Activated effector memory CD4-positive, alpha-beta T cell treated with Interleukin-2 at 50 U/mL for 16 hours (primary cell): ENCODE data around the gene TMPRSS13.
"Not testable (repeated sequence)": the region's sequence is repeated elsewhere in the genome, so short reads cannot be mapped to it uniquely, and the experiment has no call there.

ENCODE experiments used
- DNase-seq: peaks from one replicate; pipeline ENCODE4 v3.0.0-alpha.2; 2020

Gene TMPRSS13

GRCh38 chr11:117929142-117929915 lies at the start of gene TMPRSS13:
TSS of gene TMPRSS13 (minus strand) at chr11:117929402. CDS start at chr11:117929307, 95 bp downstream.
- no peak for DNase-seq

GRCh38 chr11:117978991-117979390 lies 49.8 kb upstream of the TMPRSS13 start:
- no peak for DNase-seq

- DNase-seq, result not testable (repeated sequence)
Measured at GRCh38 chr11:117978291-117978910, 49.2 kb upstream of the TMPRSS13 start.

- DNase-seq, result not testable (repeated sequence)
Measured at GRCh38 chr11:117977612-117978264, 48.5 kb upstream of the TMPRSS13 start.

- no peak for DNase-seq
Measured at GRCh38 chr11:117977029-117977428, 47.8 kb upstream of the TMPRSS13 start.

- DNase-seq, result no peak
Measured at GRCh38 chr11:117976445-117976844, 47.2 kb upstream of the TMPRSS13 start.

- no peak for DNase-seq
Measured at GRCh38 chr11:117973503-117973860, 44.3 kb upstream of the TMPRSS13 start.

GRCh38 chr11:117972629-117973502 lies 43.7 kb upstream of the TMPRSS13 start:
- DNase-seq, result no peak

GRCh38 chr11:117972044-117972443 lies 42.8 kb upstream of the TMPRSS13 start:
- no peak for DNase-seq

- DNase-seq, result no peak
Measured at GRCh38 chr11:117970400-117971024, 41.3 kb upstream of the TMPRSS13 start.

- DNase-seq, result no peak
Measured at GRCh38 chr11:117969160-117969991, 40.2 kb upstream of the TMPRSS13 start.

GRCh38 chr11:117966908-117967307 lies 37.7 kb upstream of the TMPRSS13 start:
- DNase-seq, result no peak

GRCh38 chr11:117962826-117963225 lies 33.6 kb upstream of the TMPRSS13 start:
- no peak for DNase-seq

GRCh38 chr11:117961896-117962295 lies 32.7 kb upstream of the TMPRSS13 start:
- DNase-seq, result no peak

- no peak for DNase-seq
Measured at GRCh38 chr11:117960406-117960805, 31.2 kb upstream of the TMPRSS13 start.

- DNase-seq, result no peak
Measured at GRCh38 chr11:117959438-117960149, 30.4 kb upstream of the TMPRSS13 start.

GRCh38 chr11:117958949-117959348 lies 29.7 kb upstream of the TMPRSS13 start:
- DNase-seq, result no peak

GRCh38 chr11:117953024-117953671 lies 23.9 kb upstream of the TMPRSS13 start:
- no peak for DNase-seq

GRCh38 chr11:117950993-117951961 lies 22.1 kb upstream of the TMPRSS13 start:
- peak; percentile 46 for DNase-seq
